Keratinocyte (primary cell): ENCODE data around the gene SLC38A1. TPM values are rescaled to one million over a fixed set of nuclear protein-coding genes. Genes with fewer than 3 reads are reported as not detected.

ENCODE experiments used
- DNase-seq: peaks from one replicate; pipeline ENCODE4 v3.0.0-alpha.2; 2011; ENCODE audit warnings: low read depth, missing footprints, low spot score
- FAIRE-seq: peaks from 2 replicates; lab custom pipeline; 2011; peaks lifted over from hg19 to GRCh38; lab: Jason Lieb, UNC
- H2AFZ ChIP-seq: 2 replicates; pipeline ENCODE4 v1.6.0; 2012; ENCODE audit warnings: low read length, control low read depth, inconsistent platforms; ENCODE audit not compliant: control insufficient read depth
- H3K27ac ChIP-seq: 2 replicates; pipeline ENCODE4 v1.5.1; 2011; ENCODE audit warnings: low read length; ENCODE audit not compliant: control insufficient read depth, insufficient read depth
- H3K27me3 ChIP-seq: 3 replicates; pipeline ENCODE4 v1.6.0; 2011; ENCODE audit warnings: low read length; ENCODE audit not compliant: control insufficient read depth, insufficient read depth; ENCODE audit errors: extremely low read depth
- H3K36me3 ChIP-seq, 2 experiments: 2 replicates in 1 of 2; 3 replicates in 1 of 2; pipeline ENCODE4 v1.5.1; 2011; ENCODE audit warnings: low read length in 2 of 2, mild to moderate bottlenecking in 1 of 2; ENCODE audit not compliant: control insufficient read depth in 2 of 2, insufficient read depth in 2 of 2; ENCODE audit errors: extremely low read depth in 1 of 2
- H3K4me1 ChIP-seq: 3 replicates; pipeline ENCODE4 v1.5.1; 2011; ENCODE audit warnings: low read length; ENCODE audit not compliant: control insufficient read depth, insufficient read depth; ENCODE audit errors: extremely low read depth
- H3K4me2 ChIP-seq: 3 replicates; pipeline ENCODE4 v1.6.0; 2011; ENCODE audit warnings: low read depth, low read length; ENCODE audit not compliant: control insufficient read depth, insufficient read depth; ENCODE audit errors: extremely low read depth
- H3K4me3 ChIP-seq, 3 experiments: fragments of 200-600 bp in 1 of 3; sonication (generic) in 1 of 3; 2 replicates in 2 of 3; 3 replicates in 1 of 3; pipeline ENCODE4 v1.5.1; 2011 to 2016; ENCODE audit warnings: low read length in 3 of 3, mild to moderate bottlenecking in 3 of 3, control low read depth in 2 of 3, inconsistent platforms in 1 of 3, low read depth in 1 of 3, mixed read lengths in 1 of 3, mixed run types in 1 of 3, moderate library complexity in 1 of 3; ENCODE audit not compliant: control insufficient read depth in 2 of 3, insufficient read depth in 2 of 3; ENCODE audit errors: extremely low read depth in 1 of 3
- H3K79me2 ChIP-seq: 2 replicates; pipeline ENCODE4 v1.6.0; 2012; ENCODE audit warnings: low read length; ENCODE audit not compliant: control insufficient read depth, insufficient read depth
- H3K9ac ChIP-seq: 3 replicates; pipeline ENCODE4 v1.6.0; 2011; ENCODE audit warnings: low read length; ENCODE audit not compliant: control insufficient read depth, insufficient read depth; ENCODE audit errors: extremely low read depth
- H3K9me1 ChIP-seq: 3 replicates; pipeline ENCODE4 v1.6.0; 2011; ENCODE audit warnings: low read length; ENCODE audit not compliant: control insufficient read depth, insufficient read depth; ENCODE audit errors: extremely low read depth
- H3K9me3 ChIP-seq: 2 replicates; pipeline ENCODE4 v1.5.1; 2012; ENCODE audit warnings: low read depth, low read length; ENCODE audit not compliant: control insufficient read depth
- H4K20me1 ChIP-seq: 3 replicates; pipeline ENCODE4 v1.6.0; 2011; ENCODE audit warnings: low read length; ENCODE audit not compliant: control insufficient read depth, insufficient read depth; ENCODE audit errors: extremely low read depth
- CTCF ChIP-seq, 3 experiments: IDR thresholded peaks in 1 of 3; conservative IDR thresholded peaks in 1 of 3; optimal IDR thresholded peaks in 1 of 3; 2 replicates in 2 of 3; 3 replicates in 1 of 3; pipeline versions ENCODE3 to v1.5.1; 2011; ENCODE audit warnings: low read length in 3 of 3, mild to moderate bottlenecking in 3 of 3, moderate library complexity in 2 of 3, control low read depth in 1 of 3, inconsistent platforms in 1 of 3; ENCODE audit not compliant: insufficient read depth in 2 of 3; ENCODE audit errors: extremely low read depth in 1 of 3
- EZH2 ChIP-seq: IDR thresholded peaks from one replicate; pipeline ENCODE4 v1.6.1; 2012; ENCODE audit warnings: inconsistent platforms, mild to moderate bottlenecking, low read length, moderate library complexity
- dilution Hi-C: fragments of 300-500 bp; cut with MboI; formaldehyde crosslinking; loops from one replicate; pipeline ENCODE4 v1.7.0; 2020; ENCODE audit warnings: low sequenced_read_pairs; ENCODE audit not compliant: extremely low pct_ligation_motif_present
- polyA plus RNA-seq, 5 experiments: library from polyadenylated mRNA; depleted of rRNA in 3 of 5; stranded (reverse) in 3 of 5; stranded (forward) in 1 of 5; unstranded in 1 of 5; fragments of >200 nt; gene quantifications; 1 replicate in 1 of 5; 2 replicates in 3 of 5; 3 replicates in 1 of 5; pipeline versions ENCODE4 v1.2.1 to v1.2.3, GENCODE V29; 2011 to 2012; ENCODE audit warnings: missing spikeins in 2 of 5, low read depth in 1 of 5, low replicate concordance in 1 of 5

Gene SLC38A1
- polyA plus RNA-seq, 1 donor (not counting 4 experiments of a cell fraction or from before 2014, with no cell fraction given): 134 TPM

GRCh38 chr12:46271863-46272262, 3.0 kb upstream of the SLC38A1 start:
- Histone ChIP-seq H3K4me3 (no peak overlapping the region), H3K4me1 (peaks cover 13% of the 10 kb centered on the region), H3K79me2 (peaks cover 17% of the 10 kb centered on the region), H3K9ac (no peak overlapping the region), H3K9me1 (no peaks in the 10 kb centered on the region), H4K20me1 (no peaks in the 10 kb centered on the region), H3K4me2 (no peak overlapping the region), H3K9me3 (no peaks in the 10 kb centered on the region), H2AFZ (no peak overlapping the region), H3K36me3 (no peaks in the 10 kb centered on the region), H3K27ac (no peak overlapping the region), H3K27me3 (no peaks in the 10 kb centered on the region)
- TF ChIP-seq EZH2 (no peak), CTCF (optimal IDR thresholded peaks at IDR 0.05 in 1 of 3, IDR thresholded peaks at IDR 0.05 in 1 of 3, conservative IDR thresholded peaks at IDR 0.05 in 1 of 3; ENCODE audit: extremely low read depth in 1 of 3, insufficient read depth in 2 of 3, low read length in 3 of 3) (no peak)
- FAIRE-seq: no peak
- dilution Hi-C loops: no loop called here
- DNase-seq: no peak

GRCh38 chr12:46269429-46270241, 792 bp upstream of the SLC38A1 start:
- Histone ChIP-seq H3K4me1 (peaks cover 28% of the 10 kb centered on the region), H4K20me1 (peaks cover 6% of the 10 kb centered on the region), H3K27ac (peak overlapping the region; percentile 97), H3K9me3 (no peaks in the 10 kb centered on the region), H3K9me1 (peaks cover 2% of the 10 kb centered on the region), H2AFZ (peak overlapping the region; percentile 48), H3K9ac (peak overlapping the region; percentile 91), H3K4me2 (peak overlapping the region; percentile 83), H3K4me3 (peak overlapping the region; percentile 78 to 88 (median 86)), H3K36me3 (peaks cover 0 to 4% of the 10 kb centered on the region in 2 experiments), H3K27me3 (no peaks in the 10 kb centered on the region), H3K79me2 (peaks cover 39% of the 10 kb centered on the region)
- no peak for TF ChIP-seq CTCF (optimal IDR thresholded peaks at IDR 0.05 in 1 of 3, IDR thresholded peaks at IDR 0.05 in 1 of 3, conservative IDR thresholded peaks at IDR 0.05 in 1 of 3; ENCODE audit: extremely low read depth in 1 of 3, insufficient read depth in 2 of 3, low read length in 3 of 3)
- TF ChIP-seq EZH2: no peak
- dilution Hi-C loops: no loop called here
- DNase-seq (no peak), FAIRE-seq (peak; percentile 70)
